ENCODE measurements around the gene FZD4.
"Not testable (repeated sequence)": the region's sequence is repeated elsewhere in the genome, so short reads cannot be mapped to it uniquely, and the experiment has no call there.

Gene FZD4

GRCh38 chr11:86955361-86956120 lies at the start of gene FZD4:
Gene FZD4 (minus strand): TSS chr11:86955395. CDS start chr11:86955085, 310 bp downstream.
- DNase-seq: peak; percentile 16

GRCh38 chr11:87004281-87004680 lies 49.1 kb upstream of the FZD4 start:
- not testable (repeated sequence) for DNase-seq

- DNase-seq: no peak
Measured at GRCh38 chr11:87002918-87003317, 47.7 kb upstream of the FZD4 start.

GRCh38 chr11:86999859-87000753 lies 44.9 kb upstream of the FZD4 start:
- no peak for DNase-seq

GRCh38 chr11:86999388-86999787 lies 44.2 kb upstream of the FZD4 start:
- DNase-seq: no peak

GRCh38 chr11:86996953-86997570 lies 41.9 kb upstream of the FZD4 start:
- DNase-seq: no peak

GRCh38 chr11:86993031-86993430 lies 37.8 kb upstream of the FZD4 start:
- no peak for DNase-seq

GRCh38 chr11:86992340-86992739 lies 37.1 kb upstream of the FZD4 start:
- DNase-seq: not testable (repeated sequence)

GRCh38 chr11:86991341-86991740 lies 36.1 kb upstream of the FZD4 start:
- no peak for DNase-seq

- DNase-seq: no peak
Measured at GRCh38 chr11:86990515-86990914, 35.3 kb upstream of the FZD4 start.

GRCh38 chr11:86990031-86990430 lies 34.8 kb upstream of the FZD4 start:
- no peak for DNase-seq

- DNase-seq: no peak
Measured at GRCh38 chr11:86988351-86988881, 33.2 kb upstream of the FZD4 start.

GRCh38 chr11:86987679-86988078 lies 32.5 kb upstream of the FZD4 start:
- no peak for DNase-seq

GRCh38 chr11:86984701-86985100 lies 29.5 kb upstream of the FZD4 start:
- no peak for DNase-seq

GRCh38 chr11:86983021-86983488 lies 27.9 kb upstream of the FZD4 start:
- no peak for DNase-seq

- DNase-seq: no peak
Measured at GRCh38 chr11:86981777-86982540, 26.8 kb upstream of the FZD4 start.

- DNase-seq: no peak
Measured at GRCh38 chr11:86980086-86980796, 25.0 kb upstream of the FZD4 start.

- no peak for DNase-seq
Measured at GRCh38 chr11:86978756-86979608, 23.8 kb upstream of the FZD4 start.

GRCh38 chr11:86978247-86978646 lies 23.1 kb upstream of the FZD4 start:
- no peak for DNase-seq

GRCh38 chr11:86977441-86978050 lies 22.4 kb upstream of the FZD4 start:
- no peak for DNase-seq
